Loucy (cell line): ENCODE data around the gene FOXP3.

Source experiments
- EZH2phosphoT487 ChIP-seq: fragments of 200-600 bp; IDR thresholded peaks from 2 replicates; pipeline ENCODE4 v1.6.1; 2018; ENCODE audit warnings: antibody characterized with exemption, mild to moderate bottlenecking, moderate library complexity, borderline replicate concordance
- TF ChIP-seq, protein P1 (sequence below): fragments of 200-600 bp; sonication (generic); conservative IDR thresholded peaks from 2 replicates; pipeline ENCODE4 v1.5.1; 2014; ENCODE audit warnings: mild to moderate bottlenecking, antibody characterized with exemption, low read length

DNA sequence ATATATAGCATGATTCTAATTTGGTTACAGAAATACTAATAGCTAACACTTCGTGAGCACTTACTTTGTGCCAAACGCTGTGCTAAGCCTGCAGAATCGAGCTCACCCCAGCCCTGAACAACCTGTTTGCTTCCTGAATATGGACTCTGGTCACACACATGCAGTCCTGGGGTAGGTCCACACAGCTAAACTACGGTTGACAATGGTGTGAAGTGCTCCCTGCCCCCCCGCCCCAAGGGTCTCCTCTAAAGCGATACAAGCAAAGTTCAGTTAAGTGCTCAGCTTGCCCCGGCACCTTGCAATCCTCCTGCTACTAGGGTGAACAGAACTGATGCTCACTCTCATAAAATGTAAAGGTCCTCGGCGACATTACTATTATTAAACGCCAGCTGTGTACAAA lies 879 bp downstream of the FOXP3 start:
- TF ChIP-seq, protein P1, sequence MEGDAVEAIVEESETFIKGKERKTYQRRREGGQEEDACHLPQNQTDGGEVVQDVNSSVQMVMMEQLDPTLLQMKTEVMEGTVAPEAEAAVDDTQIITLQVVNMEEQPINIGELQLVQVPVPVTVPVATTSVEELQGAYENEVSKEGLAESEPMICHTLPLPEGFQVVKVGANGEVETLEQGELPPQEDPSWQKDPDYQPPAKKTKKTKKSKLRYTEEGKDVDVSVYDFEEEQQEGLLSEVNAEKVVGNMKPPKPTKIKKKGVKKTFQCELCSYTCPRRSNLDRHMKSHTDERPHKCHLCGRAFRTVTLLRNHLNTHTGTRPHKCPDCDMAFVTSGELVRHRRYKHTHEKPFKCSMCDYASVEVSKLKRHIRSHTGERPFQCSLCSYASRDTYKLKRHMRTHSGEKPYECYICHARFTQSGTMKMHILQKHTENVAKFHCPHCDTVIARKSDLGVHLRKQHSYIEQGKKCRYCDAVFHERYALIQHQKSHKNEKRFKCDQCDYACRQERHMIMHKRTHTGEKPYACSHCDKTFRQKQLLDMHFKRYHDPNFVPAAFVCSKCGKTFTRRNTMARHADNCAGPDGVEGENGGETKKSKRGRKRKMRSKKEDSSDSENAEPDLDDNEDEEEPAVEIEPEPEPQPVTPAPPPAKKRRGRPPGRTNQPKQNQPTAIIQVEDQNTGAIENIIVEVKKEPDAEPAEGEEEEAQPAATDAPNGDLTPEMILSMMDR = no peak
- no peak for TF ChIP-seq EZH2phosphoT487
